PC-9 (cell line): ENCODE measurements around the gene SLC22A31. TPM values are rescaled to one million over a fixed set of nuclear protein-coding genes. Genes with fewer than 3 reads are reported as not detected.
A peak's percentile ranks its signal among the peaks of the same experiment; 100 is the strongest.

Source experiments
- BruUV-seq: library from RNA; stranded (reverse); fragments of 400-500 nt; replicated peaks from 2 replicates; lab custom pipeline; 2021; lab: Mats Ljungman, UMichigan
- CTCF ChIA-PET: fragments of 300-600 bp; sonication (Branson Sonifier 250); formaldehyde crosslinking; loops from one replicate; lab custom pipeline; 2022; ENCODE audit warnings: antibody characterized with exemption; lab: Charles Lee
- POLR2A ChIA-PET: fragments of 300-600 bp; sonication (Branson Sonifier 250); formaldehyde crosslinking; loops from one replicate; lab custom pipeline; 2022; ENCODE audit warnings: antibody characterized with exemption; ENCODE audit not compliant: unreplicated experiment; lab: Charles Lee
- DNase-seq, 2 experiments: peaks; one replicate each; pipeline versions ENCODE4 v3.0.0 to v3.0.0-alpha.2; 2015 to 2022; ENCODE audit warnings: mixed read lengths in 1 of 2
- H2AFZ ChIP-seq: fragments of 200-600 bp; sonication (generic); 2 replicates; pipeline ENCODE4 v1.8.1; 2017; ENCODE audit warnings: antibody characterized with exemption
- H3F3A ChIP-seq: fragments of 200-600 bp; sonication (generic); 2 replicates; pipeline ENCODE4 v1.8.1; 2017; ENCODE audit warnings: antibody characterized with exemption, mild to moderate bottlenecking, low read depth; ENCODE audit not compliant: insufficient read depth
- H3K27ac ChIP-seq: fragments of 200-600 bp; sonication (generic); 2 replicates; pipeline ENCODE4 v1.6.1; 2016; ENCODE audit warnings: mixed run types
- H3K27me3 ChIP-seq: fragments of 200-600 bp; sonication (generic); 2 replicates; pipeline ENCODE4 v1.6.1; 2016; ENCODE audit warnings: low read depth, mixed run types; ENCODE audit not compliant: insufficient read depth
- H3K36me3 ChIP-seq: fragments of 200-600 bp; sonication (generic); 2 replicates; pipeline ENCODE4 v1.6.1; 2016; ENCODE audit warnings: low read depth, mixed run types
- H3K4me1 ChIP-seq: fragments of 200-600 bp; sonication (generic); replicated peaks from 2 replicates; pipeline ENCODE4 v1.6.1; 2016; ENCODE audit warnings: mixed run types; ENCODE audit not compliant: insufficient read depth
- H3K4me2 ChIP-seq: fragments of 200-600 bp; sonication (generic); 2 replicates; pipeline ENCODE4 v1.6.1; 2017; ENCODE audit warnings: mixed run types
- H3K4me3 ChIP-seq: fragments of 200-600 bp; sonication (generic); 2 replicates; pipeline ENCODE4 v1.6.1; 2016; ENCODE audit warnings: mixed run types
- H3K79me2 ChIP-seq: fragments of 200-600 bp; sonication (generic); 2 replicates; pipeline ENCODE4 v1.6.1; 2017; ENCODE audit warnings: low read depth, mixed run types
- H3K9me2 ChIP-seq: fragments of 200-600 bp; sonication (generic); 2 replicates; pipeline ENCODE4 v1.8.1; 2017; ENCODE audit warnings: mild to moderate bottlenecking; ENCODE audit not compliant: insufficient read depth
- H3K9me3 ChIP-seq: fragments of 200-600 bp; sonication (generic); 2 replicates; pipeline ENCODE4 v1.8.1; 2016; ENCODE audit warnings: low read depth; ENCODE audit not compliant: insufficient read depth
- H4K20me1 ChIP-seq: fragments of 200-600 bp; sonication (generic); 2 replicates; pipeline ENCODE4 v1.8.1; 2017; ENCODE audit not compliant: insufficient read depth
- EZH2 ChIP-seq: fragments of 200-600 bp; sonication (generic); IDR thresholded peaks from 2 replicates; pipeline ENCODE4 v1.8.0; 2017; ENCODE audit warnings: antibody characterized with exemption, low read depth
- intact Hi-C: fragments of 100-400 bp; cut with micrococcal nuclease; formaldehyde crosslinking; loops from one replicate; pipeline ENCODE4 v1.10.0; 2022; ENCODE audit not compliant: unreplicated experiment
- total RNA-seq: library from RNA; stranded (reverse); gene quantifications from 2 replicates; pipeline ENCODE4 v1.2.3, GENCODE V29; 2021
- TF ChIP-seq, protein P1 (sequence below): fragments of 200-600 bp; sonication (generic); conservative IDR thresholded peaks from 2 replicates; pipeline ENCODE4 v1.6.1; 2017; ENCODE audit warnings: mixed run types, antibody characterized with exemption, mild to moderate bottlenecking, moderate library complexity

Gene SLC22A31
- total RNA-seq, 1 experiment from 2014 or later = 2.5 TPM

GRCh38 chr16:89153848-89154271, 46.5 kb downstream of the SLC22A31 start:
- Histone ChIP-seq H3K4me3 (no peak overlapping the region), H3K9me3 (no peaks in the 10 kb centered on the region), H3K4me2 (no peak overlapping the region), H3K27me3 (no peaks in the 10 kb centered on the region), H3F3A (peaks cover 21% of the 10 kb centered on the region; the same call in 1 of the 2 replicates), H4K20me1 (peaks cover 3% of the 10 kb centered on the region; the same call in 1 of the 2 replicates), H3K27ac (no peak overlapping the region), H3K4me1 (no peaks in the 10 kb centered on the region; the same call in 1 of the 2 replicates), H3K36me3 (no peaks in the 10 kb centered on the region), H2AFZ (no peak overlapping the region), H3K9me2 (no peaks in the 10 kb centered on the region), H3K79me2 (no peaks in the 10 kb centered on the region)
- ChIA-PET CTCF (no interaction called here), POLR2A (interaction anchor here (0.8 kb wide), 1 partner anchor 210 kb away, joined by 4 read pairs; no protein-coding TSS in a partner anchor)
- intact Hi-C loops = no loop called here
- peak; percentile 46 to 72 for DNase-seq
- BruUV-seq = no TSS peak
- no peak for TF ChIP-seq EZH2
- TF ChIP-seq, protein P1, sequence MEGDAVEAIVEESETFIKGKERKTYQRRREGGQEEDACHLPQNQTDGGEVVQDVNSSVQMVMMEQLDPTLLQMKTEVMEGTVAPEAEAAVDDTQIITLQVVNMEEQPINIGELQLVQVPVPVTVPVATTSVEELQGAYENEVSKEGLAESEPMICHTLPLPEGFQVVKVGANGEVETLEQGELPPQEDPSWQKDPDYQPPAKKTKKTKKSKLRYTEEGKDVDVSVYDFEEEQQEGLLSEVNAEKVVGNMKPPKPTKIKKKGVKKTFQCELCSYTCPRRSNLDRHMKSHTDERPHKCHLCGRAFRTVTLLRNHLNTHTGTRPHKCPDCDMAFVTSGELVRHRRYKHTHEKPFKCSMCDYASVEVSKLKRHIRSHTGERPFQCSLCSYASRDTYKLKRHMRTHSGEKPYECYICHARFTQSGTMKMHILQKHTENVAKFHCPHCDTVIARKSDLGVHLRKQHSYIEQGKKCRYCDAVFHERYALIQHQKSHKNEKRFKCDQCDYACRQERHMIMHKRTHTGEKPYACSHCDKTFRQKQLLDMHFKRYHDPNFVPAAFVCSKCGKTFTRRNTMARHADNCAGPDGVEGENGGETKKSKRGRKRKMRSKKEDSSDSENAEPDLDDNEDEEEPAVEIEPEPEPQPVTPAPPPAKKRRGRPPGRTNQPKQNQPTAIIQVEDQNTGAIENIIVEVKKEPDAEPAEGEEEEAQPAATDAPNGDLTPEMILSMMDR = no peak

DNA sequence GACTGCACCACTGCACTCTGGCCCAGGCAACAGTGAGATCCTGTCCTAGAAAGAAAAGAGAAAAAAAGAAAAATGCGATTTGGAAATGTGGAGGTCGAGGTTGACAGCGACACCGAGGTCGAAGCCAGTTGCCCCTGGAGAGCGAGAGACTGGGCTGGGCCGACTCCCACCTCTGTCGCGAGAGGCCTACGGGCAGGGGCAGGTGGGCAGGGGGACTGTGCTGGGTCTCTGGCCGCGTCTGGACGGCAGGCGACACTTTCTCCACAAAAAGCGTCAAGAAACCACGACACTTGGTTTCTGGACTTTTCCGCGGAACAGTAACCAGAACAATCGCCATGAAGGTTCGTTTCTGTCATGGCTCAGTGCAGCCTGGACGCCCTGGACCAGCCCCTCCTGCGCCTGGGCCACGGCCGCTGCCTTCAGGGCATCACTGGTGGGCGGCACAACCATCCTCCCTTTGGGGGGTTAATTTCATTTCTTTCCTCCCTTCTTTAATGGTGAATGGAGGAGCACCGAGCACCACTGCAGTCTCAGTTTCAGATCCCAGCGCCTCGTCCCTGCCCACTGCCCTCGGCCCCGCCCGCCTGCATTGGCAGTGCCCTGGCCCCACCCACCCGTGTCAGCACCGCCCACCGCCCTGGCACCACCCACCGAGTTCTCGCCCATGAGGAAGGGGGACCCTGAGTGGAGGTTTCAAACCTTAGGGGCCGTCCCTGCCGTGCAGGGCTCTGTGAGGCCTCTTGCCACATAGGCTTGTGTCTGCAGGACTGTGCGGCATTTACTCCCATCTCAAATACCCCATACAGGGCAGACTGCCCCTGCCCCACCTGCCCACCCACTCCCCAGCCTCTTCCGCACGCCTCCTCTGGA, 47.3 kb downstream of the SLC22A31 start:
- Histone ChIP-seq H3K79me2 (no peaks in the 10 kb centered on the region), H3K36me3 (no peaks in the 10 kb centered on the region), H3K4me3 (no peak overlapping the region), H3K9me2 (no peaks in the 10 kb centered on the region), H3K27me3 (no peaks in the 10 kb centered on the region), H3K27ac (no peak overlapping the region), H3K4me1 (no peaks in the 10 kb centered on the region; the same call in 1 of the 2 replicates), H3K4me2 (no peak overlapping the region), H3K9me3 (no peaks in the 10 kb centered on the region), H2AFZ (no peak overlapping the region), H4K20me1 (peaks cover 3% of the 10 kb centered on the region; the same call in 1 of the 2 replicates), H3F3A (peaks cover 15% of the 10 kb centered on the region; the same call in 1 of the 2 replicates)
- POLR2A ChIA-PET = interaction anchor here (0.6 to 0.8 kb wide), 2 partner anchors 185 to 210 kb away, joined by 4 to 24 read pairs; no protein-coding TSS in a partner anchor
- CTCF ChIA-PET = no interaction called here
- TF ChIP-seq EZH2 = no peak
- TF ChIP-seq, protein P1 = no peak
- no TSS peak for BruUV-seq
- DNase-seq = no peak
- intact Hi-C loops = no loop called here

- Histone ChIP-seq H4K20me1 (peaks cover 3% of the 10 kb centered on the region; the same call in 1 of the 2 replicates), H2AFZ (no peak overlapping the region), H3F3A (peaks cover 10% of the 10 kb centered on the region; the same call in 1 of the 2 replicates), H3K79me2 (no peaks in the 10 kb centered on the region), H3K9me3 (no peaks in the 10 kb centered on the region), H3K9me2 (no peaks in the 10 kb centered on the region), H3K4me2 (no peak overlapping the region), H3K27me3 (no peaks in the 10 kb centered on the region), H3K27ac (no peak overlapping the region), H3K36me3 (no peaks in the 10 kb centered on the region), H3K4me1 (no peaks in the 10 kb centered on the region; the same call in 1 of the 2 replicates), H3K4me3 (no peak overlapping the region)
- no TSS peak for BruUV-seq
- no peak for TF ChIP-seq EZH2
- TF ChIP-seq, protein P1 = no peak
- ChIA-PET CTCF (no interaction called here), POLR2A (no interaction called here)
- DNase-seq = no peak
- intact Hi-C loops = no loop called here
These were observed 49.4 kb downstream of the SLC22A31 start for GRCh38 chr16:89150981-89151380.
